Stomach (tissue), 9 donors: ENCODE data around the gene HK3. TPM values are rescaled to one million over a fixed set of nuclear protein-coding genes. Genes with fewer than 3 reads are reported as not detected.
A peak's percentile ranks its signal among the peaks of the same experiment; 100 is the strongest.

Experiments used
- DNase-seq, 2 donors: peaks; one replicate each; pipeline versions ENCODE4 v3.0.0 to v3.0.0-alpha.2; 2013 to 2019
- H3K27ac ChIP-seq, 5 donors: fragments of 200-600 bp in 4 of 5; sonication (generic) in 4 of 5; one replicate each; pipeline ENCODE4 v1.5.1; 2013 to 2019; ENCODE audit warnings: mild to moderate bottlenecking in 1 of 5, moderate library complexity in 1 of 5
- H3K27me3 ChIP-seq, 3 donors: fragments of 200-600 bp; sonication (generic); one replicate each; pipeline ENCODE4 v1.5.1; 2017 to 2019; ENCODE audit warnings: mixed run types in 1 of 3
- H3K36me3 ChIP-seq, 4 donors: fragments of 200-600 bp; sonication (generic); 1 replicate in 3 of 4; 2 replicates in 1 of 4; pipeline ENCODE4 v1.5.1; 2016 to 2019
- H3K4me1 ChIP-seq, 4 donors: fragments of 200-600 bp; sonication (generic); one replicate each; pipeline ENCODE4 v1.5.1; 2016 to 2019
- H3K4me3 ChIP-seq, 4 donors: fragments of 200-600 bp; sonication (generic) in 3 of 4; one replicate each; pipeline ENCODE4 v1.5.1; 2016 to 2019; ENCODE audit warnings: mild to moderate bottlenecking in 1 of 4
- H3K9me3 ChIP-seq, 4 donors: fragments of 200-600 bp; sonication (generic); one replicate each; pipeline ENCODE4 v1.5.1; 2016 to 2019
- EP300 ChIP-seq: sonication (generic); formaldehyde crosslinking; IDR thresholded peaks from one replicate; pipeline ENCODE4 v1.6.1; 2017; ENCODE audit warnings: antibody characterized with exemption
- POLR2A ChIP-seq, 4 donors: fragments of 450-650 bp; IDR thresholded peaks; one replicate each; pipeline ENCODE4 v1.6.1; 2016; ENCODE audit warnings: antibody characterized with exemption in 4 of 4, control low read depth in 2 of 4, mild to moderate bottlenecking in 1 of 4, moderate library complexity in 1 of 4
- POLR2AphosphoS5 ChIP-seq, 3 donors: sonication (generic); formaldehyde crosslinking; IDR thresholded peaks; one replicate each; pipeline ENCODE4 v1.6.1; 2016; ENCODE audit warnings: antibody characterized with exemption in 3 of 3
- WGBS, 5 donors: extraction: QIAGEN DNeasy Blood & Tissue Kit in 3 of 5; methylation state at CpG; one replicate each; pipeline versions ENCODE4 v1.1.5 to v1.1.7; 2013 to 2018; 5-methylcytosine and 5-hydroxymethylcytosine counted together
- intact Hi-C: fragments of 100-400 bp; cut with DNase I; formaldehyde crosslinking; loops from one replicate; pipeline ENCODE4 v1.15.1; 2023; ENCODE audit warnings: low total_unique reads
- polyA plus RNA-seq, 3 donors: library from polyadenylated mRNA; stranded (reverse); fragments of 200-250 nt; gene quantifications; one replicate each; pipeline ENCODE4 v1.2.3, GENCODE V29; 2013
- total RNA-seq, 5 donors: library from RNA; depleted of rRNA; stranded (reverse); fragments of >200 nt; gene quantifications; one replicate each; pipeline versions ENCODE4 v1.1.0 to v1.2.3, GENCODE V29; 2014 to 2016
- TF ChIP-seq, protein P1 (sequence below), 7 experiments: fragments of 450-650 bp in 4 of 7; fragments of 200-600 bp in 3 of 7; sonication (generic) in 3 of 7; IDR thresholded peaks; one replicate each; pipeline ENCODE4 v1.5.1; 2016 to 2019; ENCODE audit warnings: antibody characterized with exemption in 7 of 7, control low read depth in 2 of 7, mild to moderate bottlenecking in 1 of 7
- donor health status: healthy with polysubstance abuse.
- donor health status: Bipolar disorder and iron deficiency.
- donor health status: healthy.

HK3 gene
- total and polyA plus RNA-seq, 8 donors: 1.6 to 145 (median 4.2) TPM; not detected in 2

DNA sequence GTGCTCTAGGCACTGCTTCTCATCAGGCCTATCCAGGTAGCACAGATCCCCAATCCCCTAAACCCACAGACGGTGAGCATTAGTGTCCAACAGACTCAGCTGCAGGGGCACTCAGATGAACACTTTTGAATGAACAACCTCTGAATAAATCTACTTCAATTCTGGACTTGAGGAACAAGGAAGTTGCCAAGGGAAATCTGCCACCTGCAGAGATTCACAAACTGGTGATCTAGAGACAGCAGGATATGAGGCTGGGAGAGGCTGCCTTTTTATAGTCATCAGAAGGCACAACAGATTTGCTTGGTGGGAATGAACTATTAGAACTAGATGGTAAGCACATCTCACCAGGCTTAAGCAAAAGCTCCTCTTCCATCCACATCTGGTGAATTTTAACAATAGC lies 7.0 kb upstream of the HK3 start:
- WGBS, 5 donors: 93 to 100% (median 97%) methylated on average over 1 of the region's 1 CpG
- TF ChIP-seq, protein P1, sequence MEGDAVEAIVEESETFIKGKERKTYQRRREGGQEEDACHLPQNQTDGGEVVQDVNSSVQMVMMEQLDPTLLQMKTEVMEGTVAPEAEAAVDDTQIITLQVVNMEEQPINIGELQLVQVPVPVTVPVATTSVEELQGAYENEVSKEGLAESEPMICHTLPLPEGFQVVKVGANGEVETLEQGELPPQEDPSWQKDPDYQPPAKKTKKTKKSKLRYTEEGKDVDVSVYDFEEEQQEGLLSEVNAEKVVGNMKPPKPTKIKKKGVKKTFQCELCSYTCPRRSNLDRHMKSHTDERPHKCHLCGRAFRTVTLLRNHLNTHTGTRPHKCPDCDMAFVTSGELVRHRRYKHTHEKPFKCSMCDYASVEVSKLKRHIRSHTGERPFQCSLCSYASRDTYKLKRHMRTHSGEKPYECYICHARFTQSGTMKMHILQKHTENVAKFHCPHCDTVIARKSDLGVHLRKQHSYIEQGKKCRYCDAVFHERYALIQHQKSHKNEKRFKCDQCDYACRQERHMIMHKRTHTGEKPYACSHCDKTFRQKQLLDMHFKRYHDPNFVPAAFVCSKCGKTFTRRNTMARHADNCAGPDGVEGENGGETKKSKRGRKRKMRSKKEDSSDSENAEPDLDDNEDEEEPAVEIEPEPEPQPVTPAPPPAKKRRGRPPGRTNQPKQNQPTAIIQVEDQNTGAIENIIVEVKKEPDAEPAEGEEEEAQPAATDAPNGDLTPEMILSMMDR (IDR thresholded peaks at IDR 0.05): no peak
- TF ChIP-seq EP300: no peak
- no peak for TF ChIP-seq POLR2AphosphoS5 (IDR thresholded peaks at IDR 0.05)
- no peak for TF ChIP-seq POLR2A (IDR thresholded peaks at IDR 0.05)
- intact Hi-C loops: no loop called here
- H3K9me3 ChIP-seq: no peaks in the 10 kb centered on the region
- peaks cover 0 to 7% (median 0%) of the 10 kb centered on the region in 4 donors for H3K4me1 ChIP-seq
- DNase-seq: no peak
- no peak overlapping the region for H3K4me3 ChIP-seq
- H3K27ac ChIP-seq: no peak overlapping the region
- H3K27me3 ChIP-seq: no peaks in the 10 kb centered on the region
- H3K36me3 ChIP-seq: peaks cover 54 to 90% (median 86%) of the 10 kb centered on the region in 4 donors

DNA sequence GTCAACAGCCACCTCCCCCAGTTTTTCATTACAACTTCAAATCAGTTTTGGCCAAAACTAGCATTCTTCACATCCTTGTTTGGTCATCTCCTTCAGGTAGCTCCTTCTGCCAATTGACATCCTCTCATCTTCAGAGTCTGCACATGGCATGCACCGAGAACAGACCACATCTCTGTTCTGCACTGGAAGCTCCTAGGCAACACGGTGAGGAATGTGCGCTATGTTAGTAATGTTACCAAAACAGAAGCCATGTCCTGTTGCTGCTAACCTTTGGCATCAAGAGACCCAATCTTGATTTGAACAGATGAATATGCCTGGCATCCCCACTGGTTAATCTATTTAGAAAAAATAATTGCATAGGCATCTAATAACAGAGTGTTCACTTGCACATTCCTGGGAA lies 5.1 kb upstream of the HK3 start:
- no peak for DNase-seq
- TF ChIP-seq POLR2A (IDR thresholded peaks at IDR 0.05) (no peak), POLR2AphosphoS5 (IDR thresholded peaks at IDR 0.05) (no peak), EP300 (no peak)
- TF ChIP-seq, protein P1 (IDR thresholded peaks at IDR 0.05): no peak
- 86 to 95% (median 92%) methylated on average over 3 of the region's 3 CpGs for WGBS, 5 donors
- Histone ChIP-seq H3K9me3 (no peaks in the 10 kb centered on the region), H3K27me3 (no peaks in the 10 kb centered on the region), H3K27ac (no peak overlapping the region), H3K36me3 (peaks cover 50 to 73% (median 71%) of the 10 kb centered on the region in 4 donors), H3K4me3 (no peak overlapping the region), H3K4me1 (peaks cover 0 to 18% (median 3%) of the 10 kb centered on the region in 4 donors)
- intact Hi-C loops: no loop called here

DNA sequence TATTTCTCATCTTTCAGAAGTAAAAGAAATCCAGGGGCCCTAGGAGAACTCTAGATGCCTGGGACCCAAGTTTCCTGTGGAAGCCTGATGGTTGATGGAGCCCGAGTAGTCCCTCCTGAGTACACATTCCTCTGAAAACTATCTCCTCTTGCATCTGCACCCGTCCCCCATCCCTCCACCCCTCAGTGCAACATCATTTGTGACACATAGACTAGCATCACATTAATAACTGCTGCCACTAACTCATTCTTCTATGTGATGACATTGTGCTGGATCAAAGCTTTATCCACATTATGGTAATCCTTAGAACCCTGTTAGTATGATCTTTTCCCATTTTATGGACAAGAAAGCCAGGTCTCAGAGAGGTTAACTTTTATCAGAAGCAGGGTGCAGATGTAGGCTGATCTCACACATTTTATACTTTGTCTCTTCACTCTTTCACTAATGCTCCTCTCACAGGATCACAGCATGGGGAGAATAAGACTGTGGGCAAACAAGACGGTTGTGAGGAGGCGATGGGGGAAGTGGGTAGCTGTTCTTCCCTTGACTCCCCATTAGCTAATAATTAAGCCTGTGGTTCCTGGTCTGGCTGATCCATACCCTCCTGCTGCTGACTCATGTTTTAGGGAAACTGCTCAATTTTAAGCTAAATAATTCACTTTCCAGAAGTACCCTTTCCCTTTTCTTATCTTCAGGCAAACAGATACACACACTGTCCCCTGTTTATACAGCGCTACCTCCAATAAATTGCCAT lies 3.9 kb upstream of the HK3 start:
- TF ChIP-seq EP300 (no peak), POLR2A (IDR thresholded peaks at IDR 0.05) (no peak)
- Histone ChIP-seq H3K27me3 (no peaks in the 10 kb centered on the region), H3K4me3 (no peak overlapping the region), H3K9me3 (no peaks in the 10 kb centered on the region), H3K4me1 (peaks cover 0 to 18% (median 3%) of the 10 kb centered on the region in 4 donors), H3K36me3 (peaks cover 42 to 62% (median 59%) of the 10 kb centered on the region in 4 donors), H3K27ac (no peak overlapping the region)
- whole genome bisulfite sequencing, 5 donors: 87 to 93% (median 90%) methylated on average over 5 of the region's 5 CpGs
- DNase-seq: no peak
- intact Hi-C loops: no loop called here

DNA sequence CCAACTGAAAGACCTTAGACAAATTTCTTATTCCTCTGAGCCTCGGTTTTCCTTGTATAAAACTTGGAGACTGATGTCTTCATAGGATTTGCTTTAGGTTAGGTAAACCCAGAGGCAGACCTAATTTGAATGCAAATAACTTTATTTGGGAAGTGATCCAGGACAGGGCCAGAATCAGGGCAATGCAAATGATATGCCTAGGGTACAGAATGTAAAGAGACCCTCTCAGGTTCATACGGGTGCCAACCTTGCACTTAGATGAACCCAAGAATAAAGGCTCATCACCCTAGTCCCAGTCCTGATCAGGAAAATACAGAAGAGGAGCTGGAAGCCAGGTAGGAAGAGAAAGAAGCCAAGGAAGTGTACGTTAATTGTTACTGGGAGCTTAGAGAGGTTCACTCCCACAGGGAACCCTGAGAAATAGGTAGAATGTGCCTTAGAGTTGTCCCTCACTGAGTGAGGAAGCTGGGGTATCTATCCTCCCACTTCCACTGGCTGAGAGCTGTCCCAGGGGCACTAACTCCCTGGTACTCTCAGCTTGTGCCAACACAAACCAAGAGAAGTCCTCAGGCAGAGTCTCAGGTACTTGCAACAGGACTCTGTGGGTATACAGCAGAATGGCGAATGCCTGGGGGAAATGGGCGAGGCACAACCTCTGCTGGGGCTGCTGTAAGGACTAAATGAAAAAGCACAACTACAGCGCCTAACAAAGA lies 3.1 kb upstream of the HK3 start:
- H3K4me1 ChIP-seq: peaks cover 0 to 18% (median 3%) of the 10 kb centered on the region in 4 donors
- H3K4me3 ChIP-seq: no peak overlapping the region
- 82 to 93% (median 89%) methylated on average over 6 of the region's 6 CpGs for WGBS, 5 donors
- H3K36me3 ChIP-seq: peaks cover 35 to 53% (median 51%) of the 10 kb centered on the region in 4 donors
- no peaks in the 10 kb centered on the region for H3K9me3 ChIP-seq
- intact Hi-C loops: no loop called here
- H3K27ac ChIP-seq: peak overlapping the region in 2 of 5 donors; percentile 20 to 58
- TF ChIP-seq EP300 (no peak), POLR2A (IDR thresholded peaks at IDR 0.05) (no peak), POLR2AphosphoS5 (IDR thresholded peaks at IDR 0.05) (no peak)
- TF ChIP-seq, protein P1 (IDR thresholded peaks at IDR 0.05): no peak
- DNase-seq: no peak
- no peaks in the 10 kb centered on the region for H3K27me3 ChIP-seq
